Smooth muscle cell (in vitro differentiated cells): ENCODE measurements around the gene KIAA1671. TPM values are rescaled to one million over a fixed set of nuclear protein-coding genes. Genes with fewer than 3 reads are reported as not detected.
A peak's percentile ranks its signal among the peaks of the same experiment; 100 is the strongest.

Experiments used
- DNase-seq: peaks from one replicate; lab custom pipeline; 2025; ENCODE audit not compliant: unreplicated experiment; lab: John Stamatoyannopoulos, UW
- H2AFZ ChIP-seq: fragments of 200-600 bp; sonication (generic); 2 replicates; pipeline ENCODE4 v1.6.0; 2016; ENCODE audit warnings: antibody characterized with exemption, low read depth, mild to moderate bottlenecking
- H3F3A ChIP-seq: fragments of 200-600 bp; sonication (generic); 2 replicates; pipeline ENCODE4 v1.6.0; 2017; ENCODE audit warnings: antibody characterized with exemption, low read depth
- H3K27ac ChIP-seq: fragments of 200-600 bp; sonication (generic); 2 replicates; pipeline ENCODE4 v1.5.1; 2016; ENCODE audit warnings: low read depth, mild to moderate bottlenecking
- H3K27me3 ChIP-seq: fragments of 200-600 bp; sonication (generic); 2 replicates; pipeline ENCODE4 v1.6.1; 2016; ENCODE audit warnings: low read depth, mild to moderate bottlenecking
- H3K36me3 ChIP-seq: fragments of 200-600 bp; sonication (generic); 2 replicates; pipeline ENCODE4 v1.5.1; 2016; ENCODE audit warnings: low read depth
- H3K4me1 ChIP-seq: fragments of 200-600 bp; sonication (generic); 2 replicates; pipeline ENCODE4 v1.5.1; 2016; ENCODE audit warnings: low read depth
- H3K4me2 ChIP-seq: fragments of 200-600 bp; sonication (generic); 2 replicates; pipeline ENCODE4 v1.6.0; 2016; ENCODE audit warnings: mild to moderate bottlenecking
- H3K4me3 ChIP-seq: fragments of 200-600 bp; sonication (generic); 2 replicates; pipeline ENCODE4 v1.5.1; 2016; ENCODE audit warnings: mild to moderate bottlenecking
- H3K79me2 ChIP-seq: fragments of 200-600 bp; sonication (generic); 2 replicates; pipeline ENCODE4 v1.6.0; 2016; ENCODE audit warnings: low read depth, mild to moderate bottlenecking
- H3K9ac ChIP-seq: fragments of 200-600 bp; sonication (generic); 2 replicates; pipeline ENCODE4 v1.6.0; 2016; ENCODE audit warnings: low read depth
- H3K9me3 ChIP-seq: fragments of 200-600 bp; sonication (generic); replicated peaks from 2 replicates; pipeline ENCODE4 v1.5.1; 2016; ENCODE audit warnings: low read depth
- H4K20me1 ChIP-seq: fragments of 200-600 bp; sonication (generic); 2 replicates; pipeline ENCODE4 v1.6.0; 2016; ENCODE audit warnings: low read depth
- WGBS: methylation state at CpG from one replicate; pipeline ENCODE4 v1.1.7; 2016; ENCODE audit warnings: low lambda C conversion rate; 5-methylcytosine and 5-hydroxymethylcytosine counted together
- polyA plus RNA-seq: library from polyadenylated mRNA; unstranded; fragments of >200 nt; fragmentation: Nextera tagmentation; extraction: Ambion mirVana; gene quantifications from 2 replicates; pipeline ENCODE4 v1.2.1, GENCODE V29; 2016
- total RNA-seq: library from RNA; depleted of rRNA; stranded (reverse); fragments of >200 nt; gene quantifications from 2 replicates; pipeline ENCODE4 v1.2.3, GENCODE V29; 2014
- TF ChIP-seq, protein P1 (sequence below): fragments of 200-600 bp; sonication (generic); IDR thresholded peaks from 2 replicates; pipeline ENCODE4 v1.5.1; 2017; ENCODE audit warnings: borderline replicate concordance, mild to moderate bottlenecking, antibody characterized with exemption; ENCODE audit not compliant: insufficient read depth, poor library complexity, severe bottlenecking

Gene KIAA1671
- total and polyA plus RNA-seq, 2 experiments from 2014 or later: 1.7 to 7.6 TPM

DNA sequence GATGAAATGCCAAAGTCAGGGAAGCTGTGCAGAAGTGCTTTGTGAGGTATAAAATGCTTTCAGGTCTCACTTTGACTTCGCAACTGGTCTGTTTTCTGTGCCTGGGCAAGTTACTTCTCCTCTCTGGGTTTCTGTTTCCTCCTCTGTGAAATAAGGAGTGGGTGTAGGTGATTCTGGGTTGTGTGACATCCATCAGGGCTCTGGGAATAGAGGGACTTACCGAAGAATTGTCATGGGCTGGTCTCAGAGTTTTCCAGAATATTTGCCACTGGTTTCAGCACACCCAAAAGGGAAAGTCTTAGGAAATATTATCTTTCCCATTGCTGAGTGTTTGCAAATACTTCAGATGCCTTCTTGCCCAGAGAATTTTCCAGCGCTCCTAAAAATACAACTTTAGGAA, 118.4 kb downstream of the KIAA1671 start:
- Histone ChIP-seq H3K36me3 (no peaks in the 10 kb centered on the region), H3K4me1 (no peaks in the 10 kb centered on the region), H3K27me3 (no peaks in the 10 kb centered on the region), H3K9ac (no peak overlapping the region), H3K4me3 (no peak overlapping the region), H3K79me2 (no peaks in the 10 kb centered on the region), H3K9me3 (no peaks in the 10 kb centered on the region), H3F3A (no peaks in the 10 kb centered on the region), H3K4me2 (peak overlapping the region; percentile 71), H2AFZ (no peak overlapping the region), H3K27ac (peak overlapping the region; percentile 47), H4K20me1 (no peaks in the 10 kb centered on the region)
- no peak for DNase-seq
- TF ChIP-seq, protein P1, sequence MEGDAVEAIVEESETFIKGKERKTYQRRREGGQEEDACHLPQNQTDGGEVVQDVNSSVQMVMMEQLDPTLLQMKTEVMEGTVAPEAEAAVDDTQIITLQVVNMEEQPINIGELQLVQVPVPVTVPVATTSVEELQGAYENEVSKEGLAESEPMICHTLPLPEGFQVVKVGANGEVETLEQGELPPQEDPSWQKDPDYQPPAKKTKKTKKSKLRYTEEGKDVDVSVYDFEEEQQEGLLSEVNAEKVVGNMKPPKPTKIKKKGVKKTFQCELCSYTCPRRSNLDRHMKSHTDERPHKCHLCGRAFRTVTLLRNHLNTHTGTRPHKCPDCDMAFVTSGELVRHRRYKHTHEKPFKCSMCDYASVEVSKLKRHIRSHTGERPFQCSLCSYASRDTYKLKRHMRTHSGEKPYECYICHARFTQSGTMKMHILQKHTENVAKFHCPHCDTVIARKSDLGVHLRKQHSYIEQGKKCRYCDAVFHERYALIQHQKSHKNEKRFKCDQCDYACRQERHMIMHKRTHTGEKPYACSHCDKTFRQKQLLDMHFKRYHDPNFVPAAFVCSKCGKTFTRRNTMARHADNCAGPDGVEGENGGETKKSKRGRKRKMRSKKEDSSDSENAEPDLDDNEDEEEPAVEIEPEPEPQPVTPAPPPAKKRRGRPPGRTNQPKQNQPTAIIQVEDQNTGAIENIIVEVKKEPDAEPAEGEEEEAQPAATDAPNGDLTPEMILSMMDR: no peak
- WGBS: 35% methylated on average over 3 of the region's 3 CpGs

DNA sequence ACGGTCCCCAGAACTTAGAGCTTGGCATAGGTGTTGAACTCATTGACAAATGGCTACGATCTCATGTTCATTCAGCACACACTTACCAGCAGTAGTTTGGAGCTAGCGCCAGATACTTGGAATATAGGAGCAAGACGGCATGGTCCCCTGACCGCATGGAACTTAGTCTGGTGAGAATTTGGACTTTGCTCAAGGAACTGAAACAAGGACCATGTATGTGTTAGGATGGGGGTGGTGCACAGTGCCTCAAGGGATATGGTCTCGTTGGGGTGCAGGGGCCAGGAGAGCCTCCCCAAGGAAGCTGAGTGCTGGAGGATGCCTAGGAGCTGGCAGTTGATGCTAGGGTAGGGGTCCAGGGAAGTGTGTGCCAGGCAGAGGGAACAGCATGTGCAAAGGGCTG, 119.2 kb downstream of the KIAA1671 start:
- Histone ChIP-seq H2AFZ (no peak overlapping the region), H4K20me1 (no peaks in the 10 kb centered on the region), H3K27me3 (no peaks in the 10 kb centered on the region), H3K4me2 (peak overlapping the region; percentile 71), H3K4me1 (peaks cover 5% of the 10 kb centered on the region), H3K9ac (no peak overlapping the region), H3K4me3 (no peak overlapping the region), H3K9me3 (no peaks in the 10 kb centered on the region), H3K27ac (no peak overlapping the region), H3K79me2 (no peaks in the 10 kb centered on the region), H3K36me3 (no peaks in the 10 kb centered on the region), H3F3A (no peaks in the 10 kb centered on the region)
- 96% methylated on average over 6 of the region's 6 CpGs for WGBS
- TF ChIP-seq, protein P1: no peak
- DNase-seq: no peak

DNA sequence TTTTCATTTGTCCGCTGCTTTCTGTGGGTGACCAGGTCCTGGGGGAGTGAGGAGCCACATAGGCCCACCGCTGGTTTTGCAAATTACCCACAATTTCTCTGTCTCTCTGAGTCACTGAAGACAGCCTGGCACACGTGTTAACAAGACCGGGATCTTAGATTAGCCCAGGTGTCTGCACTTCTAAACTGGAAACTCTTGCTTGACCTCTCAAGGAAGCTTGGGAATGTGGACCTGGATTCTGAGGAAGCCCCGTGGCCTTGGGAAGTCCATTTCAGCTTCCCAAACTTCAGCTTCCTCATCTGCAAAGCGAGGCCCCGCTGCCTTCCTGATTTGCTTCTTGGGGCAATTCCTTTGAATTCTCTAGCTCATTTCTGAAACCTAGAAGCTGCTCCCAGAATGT, 119.9 kb downstream of the KIAA1671 start:
- Histone ChIP-seq H3K36me3 (no peaks in the 10 kb centered on the region), H3K79me2 (no peaks in the 10 kb centered on the region), H4K20me1 (no peaks in the 10 kb centered on the region), H3K27ac (no peak overlapping the region), H3K27me3 (no peaks in the 10 kb centered on the region), H3K4me3 (no peak overlapping the region), H3K9me3 (no peaks in the 10 kb centered on the region), H3K4me2 (no peak overlapping the region), H3F3A (no peaks in the 10 kb centered on the region), H2AFZ (no peak overlapping the region), H3K9ac (no peak overlapping the region), H3K4me1 (peaks cover 5% of the 10 kb centered on the region)
- 84% methylated on average over 7 of the region's 7 CpGs for WGBS
- DNase-seq: no peak
- TF ChIP-seq, protein P1: no peak

DNA sequence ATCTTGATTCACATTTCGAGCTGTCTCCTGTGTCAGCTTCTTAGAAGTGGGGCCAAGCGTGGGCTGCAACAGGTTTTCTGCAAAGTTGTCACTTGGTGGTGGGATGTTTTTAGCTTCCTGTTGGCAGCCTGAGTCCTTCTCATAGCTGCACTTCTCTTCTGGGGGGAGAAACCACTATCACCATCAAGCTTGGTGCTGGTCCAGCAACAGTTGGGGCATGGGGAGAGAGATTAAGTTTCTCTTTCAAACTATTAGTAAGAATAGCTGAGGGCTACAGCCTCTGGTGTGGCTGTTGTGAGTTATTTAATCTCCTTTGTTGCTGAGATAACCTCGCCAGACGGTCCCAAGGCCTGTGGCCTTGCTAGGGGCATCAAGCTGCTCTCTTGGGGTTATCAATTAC, 123.8 kb downstream of the KIAA1671 start:
- TF ChIP-seq, protein P1: no peak
- Histone ChIP-seq H2AFZ (no peak overlapping the region), H3K4me1 (peaks cover 5% of the 10 kb centered on the region), H3K9ac (no peak overlapping the region), H3K4me2 (no peak overlapping the region), H3K27me3 (no peaks in the 10 kb centered on the region), H4K20me1 (no peaks in the 10 kb centered on the region), H3K36me3 (no peaks in the 10 kb centered on the region), H3K27ac (no peak overlapping the region), H3F3A (no peaks in the 10 kb centered on the region), H3K79me2 (no peaks in the 10 kb centered on the region), H3K9me3 (no peaks in the 10 kb centered on the region), H3K4me3 (no peak overlapping the region)
- DNase-seq: no peak
- WGBS: 78% methylated on average over 4 of the region's 4 CpGs
